Keratinocyte (primary cell): ENCODE results near the gene KLRD1. TPM values are rescaled to one million over a fixed set of nuclear protein-coding genes. Genes with fewer than 3 reads are reported as not detected.

ENCODE experiments used
- DNase-seq: peaks from one replicate; pipeline ENCODE4 v3.0.0-alpha.2; 2011; ENCODE audit warnings: low read depth, missing footprints, low spot score
- FAIRE-seq: peaks from 2 replicates; lab custom pipeline; 2011; peaks lifted over from hg19 to GRCh38; lab: Jason Lieb, UNC
- H2AFZ ChIP-seq: 2 replicates; pipeline ENCODE4 v1.6.0; 2012; ENCODE audit warnings: low read length, control low read depth, inconsistent platforms; ENCODE audit not compliant: control insufficient read depth
- H3K27ac ChIP-seq: 2 replicates; pipeline ENCODE4 v1.5.1; 2011; ENCODE audit warnings: low read length; ENCODE audit not compliant: control insufficient read depth, insufficient read depth
- H3K27me3 ChIP-seq: 3 replicates; pipeline ENCODE4 v1.6.0; 2011; ENCODE audit warnings: low read length; ENCODE audit not compliant: control insufficient read depth, insufficient read depth; ENCODE audit errors: extremely low read depth
- H3K36me3 ChIP-seq, 2 experiments: 2 replicates in 1 of 2; 3 replicates in 1 of 2; pipeline ENCODE4 v1.5.1; 2011; ENCODE audit warnings: low read length in 2 of 2, mild to moderate bottlenecking in 1 of 2; ENCODE audit not compliant: control insufficient read depth in 2 of 2, insufficient read depth in 2 of 2; ENCODE audit errors: extremely low read depth in 1 of 2
- H3K4me1 ChIP-seq: 3 replicates; pipeline ENCODE4 v1.5.1; 2011; ENCODE audit warnings: low read length; ENCODE audit not compliant: control insufficient read depth, insufficient read depth; ENCODE audit errors: extremely low read depth
- H3K4me2 ChIP-seq: 3 replicates; pipeline ENCODE4 v1.6.0; 2011; ENCODE audit warnings: low read depth, low read length; ENCODE audit not compliant: control insufficient read depth, insufficient read depth; ENCODE audit errors: extremely low read depth
- H3K4me3 ChIP-seq, 3 experiments: fragments of 200-600 bp in 1 of 3; sonication (generic) in 1 of 3; 2 replicates in 2 of 3; 3 replicates in 1 of 3; pipeline ENCODE4 v1.5.1; 2011 to 2016; ENCODE audit warnings: low read length in 3 of 3, mild to moderate bottlenecking in 3 of 3, control low read depth in 2 of 3, inconsistent platforms in 1 of 3, low read depth in 1 of 3, mixed read lengths in 1 of 3, mixed run types in 1 of 3, moderate library complexity in 1 of 3; ENCODE audit not compliant: control insufficient read depth in 2 of 3, insufficient read depth in 2 of 3; ENCODE audit errors: extremely low read depth in 1 of 3
- H3K79me2 ChIP-seq: 2 replicates; pipeline ENCODE4 v1.6.0; 2012; ENCODE audit warnings: low read length; ENCODE audit not compliant: control insufficient read depth, insufficient read depth
- H3K9ac ChIP-seq: 3 replicates; pipeline ENCODE4 v1.6.0; 2011; ENCODE audit warnings: low read length; ENCODE audit not compliant: control insufficient read depth, insufficient read depth; ENCODE audit errors: extremely low read depth
- H3K9me1 ChIP-seq: 3 replicates; pipeline ENCODE4 v1.6.0; 2011; ENCODE audit warnings: low read length; ENCODE audit not compliant: control insufficient read depth, insufficient read depth; ENCODE audit errors: extremely low read depth
- H3K9me3 ChIP-seq: 2 replicates; pipeline ENCODE4 v1.5.1; 2012; ENCODE audit warnings: low read depth, low read length; ENCODE audit not compliant: control insufficient read depth
- H4K20me1 ChIP-seq: 3 replicates; pipeline ENCODE4 v1.6.0; 2011; ENCODE audit warnings: low read length; ENCODE audit not compliant: control insufficient read depth, insufficient read depth; ENCODE audit errors: extremely low read depth
- CTCF ChIP-seq, 3 experiments: IDR thresholded peaks in 1 of 3; conservative IDR thresholded peaks in 1 of 3; optimal IDR thresholded peaks in 1 of 3; 2 replicates in 2 of 3; 3 replicates in 1 of 3; pipeline versions ENCODE3 to v1.5.1; 2011; ENCODE audit warnings: low read length in 3 of 3, mild to moderate bottlenecking in 3 of 3, moderate library complexity in 2 of 3, control low read depth in 1 of 3, inconsistent platforms in 1 of 3; ENCODE audit not compliant: insufficient read depth in 2 of 3; ENCODE audit errors: extremely low read depth in 1 of 3
- EZH2 ChIP-seq: IDR thresholded peaks from one replicate; pipeline ENCODE4 v1.6.1; 2012; ENCODE audit warnings: inconsistent platforms, mild to moderate bottlenecking, low read length, moderate library complexity
- dilution Hi-C: fragments of 300-500 bp; cut with MboI; formaldehyde crosslinking; loops from one replicate; pipeline ENCODE4 v1.7.0; 2020; ENCODE audit warnings: low sequenced_read_pairs; ENCODE audit not compliant: extremely low pct_ligation_motif_present
- polyA plus RNA-seq, 5 experiments: library from polyadenylated mRNA; depleted of rRNA in 3 of 5; stranded (reverse) in 3 of 5; stranded (forward) in 1 of 5; unstranded in 1 of 5; fragments of >200 nt; gene quantifications; 1 replicate in 1 of 5; 2 replicates in 3 of 5; 3 replicates in 1 of 5; pipeline versions ENCODE4 v1.2.1 to v1.2.3, GENCODE V29; 2011 to 2012; ENCODE audit warnings: missing spikeins in 2 of 5, low read depth in 1 of 5, low replicate concordance in 1 of 5

Gene KLRD1
- polyA plus RNA-seq, 1 donor (not counting 4 experiments of a cell fraction or from before 2014, with no cell fraction given), result under 0.01 TPM

GRCh38 chr12:10363914-10364814 is 56.5 kb downstream of the KLRD1 start:
- no peaks in the 10 kb centered on the region for H3K27me3 ChIP-seq
- H3K9me1 ChIP-seq, result no peaks in the 10 kb centered on the region
- DNase-seq (no peak), FAIRE-seq (peak; percentile 51)
- peak overlapping the region; percentile 67 to 81 (median 80) for H3K4me3 ChIP-seq
- peak overlapping the region; percentile 91 for H3K27ac ChIP-seq
- H2AFZ ChIP-seq, result peak overlapping the region; percentile 64
- peaks cover 3% of the 10 kb centered on the region for H3K9me3 ChIP-seq
- no peak for TF ChIP-seq CTCF (optimal IDR thresholded peaks at IDR 0.05 in 1 of 3, IDR thresholded peaks at IDR 0.05 in 1 of 3, conservative IDR thresholded peaks at IDR 0.05 in 1 of 3; ENCODE audit: extremely low read depth in 1 of 3, insufficient read depth in 2 of 3, low read length in 3 of 3)
- TF ChIP-seq EZH2, result no peak
- peak overlapping the region; percentile 90 for H3K4me2 ChIP-seq
- H3K9ac ChIP-seq, result peak overlapping the region; percentile 86
- peaks cover 0 to 1% of the 10 kb centered on the region in 2 experiments for H3K36me3 ChIP-seq
- peaks cover 44% of the 10 kb centered on the region for H3K4me1 ChIP-seq
- dilution Hi-C loops, result no loop called here
- H3K79me2 ChIP-seq, result peaks cover 25% of the 10 kb centered on the region
- H4K20me1 ChIP-seq, result no peaks in the 10 kb centered on the region

- H2AFZ ChIP-seq, result peak overlapping the region; percentile 83
- peaks cover 3% of the 10 kb centered on the region for H3K9me3 ChIP-seq
- H4K20me1 ChIP-seq, result no peaks in the 10 kb centered on the region
- no peak for TF ChIP-seq EZH2
- TF ChIP-seq CTCF (optimal IDR thresholded peaks at IDR 0.05 in 1 of 3, IDR thresholded peaks at IDR 0.05 in 1 of 3, conservative IDR thresholded peaks at IDR 0.05 in 1 of 3; ENCODE audit: extremely low read depth in 1 of 3, insufficient read depth in 2 of 3, low read length in 3 of 3), result no peak
- H3K27ac ChIP-seq, result peak overlapping the region; percentile 91
- H3K4me3 ChIP-seq, result peak overlapping the region; percentile 67 to 81 (median 80)
- peaks cover 48% of the 10 kb centered on the region for H3K4me1 ChIP-seq
- no peaks in the 10 kb centered on the region for H3K9me1 ChIP-seq
- H3K9ac ChIP-seq, result peak overlapping the region; percentile 86
- peak overlapping the region; percentile 90 for H3K4me2 ChIP-seq
- H3K79me2 ChIP-seq, result peaks cover 28% of the 10 kb centered on the region
- DNase-seq, result no peak
- no peaks in the 10 kb centered on the region for H3K27me3 ChIP-seq
- FAIRE-seq, result peak; percentile 55
- dilution Hi-C loops, result no loop called here
- H3K36me3 ChIP-seq, result peaks cover 0 to 1% of the 10 kb centered on the region in 2 experiments
Observed at GRCh38 chr12:10364815-10365622, 57.3 kb downstream of the KLRD1 start.
